Measurements from ENCODE around the gene GANAB.
"Not testable (repeated sequence)": the region's sequence is repeated elsewhere in the genome, so short reads cannot be mapped to it uniquely, and the experiment has no call there.

GANAB gene

GRCh38 chr11:62645946-62646824 lies at the start of gene GANAB:
TSS of gene GANAB (minus strand) at chr11:62646613. CDS start at chr11:62646599, 14 bp downstream.
- peak; percentile 88 for FAIRE-seq

- FAIRE-seq: no peak
These were observed 48.2 kb upstream of the GANAB start for GRCh38 chr11:62694455-62695167.

DNA sequence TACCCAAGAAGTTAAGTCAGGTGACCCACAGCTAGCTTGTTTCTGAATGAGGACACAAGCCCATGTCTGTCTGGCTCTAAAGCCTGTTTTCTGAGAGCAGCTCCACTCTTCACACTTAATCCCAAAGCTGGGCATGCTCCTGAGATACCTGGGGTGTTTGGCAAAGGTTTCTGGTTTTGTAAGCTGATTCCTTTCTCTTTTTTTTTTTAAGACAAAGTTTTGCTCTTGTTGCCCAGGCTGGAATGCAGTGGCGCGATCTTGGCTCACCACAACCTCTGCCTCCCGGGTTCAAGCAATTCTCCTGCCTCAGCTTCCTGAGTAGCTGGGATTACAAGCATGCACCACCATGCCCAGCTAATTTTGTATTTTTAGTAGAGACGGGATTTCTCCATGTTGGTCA lies 47.2 kb upstream of the GANAB start:
- FAIRE-seq: not testable (repeated sequence)

GRCh38 chr11:62689421-62690183 lies 43.2 kb upstream of the GANAB start, which contains the start of gene LRRN4CL:
TSS of gene LRRN4CL (minus strand) at chr11:62689530. CDS start at chr11:62688508, 1,022 bp downstream.
- FAIRE-seq: no peak

DNA sequence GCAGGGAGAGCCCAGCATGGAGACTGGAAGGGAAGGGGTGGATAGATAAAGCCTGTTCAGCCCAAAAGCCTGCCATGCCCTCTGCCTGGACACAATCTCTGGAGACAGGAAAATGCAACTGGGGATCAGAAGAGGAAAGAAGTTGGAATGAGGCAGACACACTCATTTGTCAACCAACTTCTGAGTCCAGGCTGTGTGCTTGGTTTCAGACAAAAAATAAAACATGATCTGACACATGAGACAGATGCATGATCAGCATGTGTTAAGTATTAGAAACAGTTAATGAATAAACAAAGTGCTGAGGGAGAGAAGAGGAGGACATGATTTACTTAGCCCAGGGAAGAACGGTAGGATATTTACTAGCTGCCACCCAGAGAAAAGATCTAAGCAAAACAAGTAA lies 42.1 kb upstream of the GANAB start:
- no peak for FAIRE-seq

GRCh38 chr11:62687508-62688396 lies 41.3 kb upstream of the GANAB start:
- no peak for FAIRE-seq

DNA sequence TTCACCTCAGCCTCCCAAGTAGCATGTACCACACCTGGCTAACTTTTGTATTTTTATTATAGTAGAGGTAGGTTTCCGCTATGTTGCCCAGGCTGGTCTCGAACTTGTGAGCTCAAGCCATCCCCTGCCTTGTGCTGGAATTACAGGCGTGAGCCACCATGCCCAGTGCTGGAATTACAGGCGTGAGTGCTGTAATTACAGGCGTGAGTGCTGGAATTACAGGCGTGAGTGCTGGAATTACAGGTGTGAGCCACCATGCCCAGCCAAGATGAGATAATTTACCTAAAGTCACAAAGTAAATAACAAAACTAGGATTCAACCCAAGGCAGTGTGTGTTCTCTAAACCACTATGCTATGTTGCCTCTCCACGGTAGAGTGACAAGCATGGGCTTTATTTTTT lies 36.1 kb upstream of the GANAB start:
- no peak for FAIRE-seq

- peak; percentile 22 for FAIRE-seq
These were observed 34.4 kb upstream of the GANAB start for GRCh38 chr11:62680825-62681240.

GRCh38 chr11:62678770-62679696 lies 32.6 kb upstream of the GANAB start, which contains the start of gene UBXN1:
TSS of gene UBXN1 (minus strand) at chr11:62679073. CDS start at chr11:62678923, 150 bp downstream.
- no peak for FAIRE-seq

- no peak for FAIRE-seq
These were observed 32.0 kb upstream of the GANAB start for GRCh38 chr11:62678433-62678769.

DNA sequence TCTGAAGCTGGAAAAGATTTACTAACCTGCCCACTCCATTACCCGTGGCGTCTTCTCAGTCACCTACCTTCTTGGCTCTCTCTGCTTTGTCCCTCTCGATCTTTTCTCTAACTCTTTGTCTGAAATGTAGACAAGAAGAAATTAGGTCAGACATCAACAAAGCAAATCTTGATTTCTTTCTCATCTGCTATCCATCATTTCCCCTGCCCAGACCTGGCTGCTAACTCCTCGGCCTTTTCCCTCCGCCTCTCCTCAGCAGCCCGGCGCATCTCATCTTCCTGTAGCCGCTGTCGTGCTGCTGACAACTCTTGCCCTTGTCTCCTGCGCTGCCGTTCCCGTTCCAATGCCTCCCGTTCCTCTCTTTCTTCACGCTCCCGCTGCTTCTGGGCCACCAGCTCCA lies 31.3 kb upstream of the GANAB start:
- no peak for FAIRE-seq

- FAIRE-seq: no peak
These were observed 30.7 kb upstream of the GANAB start for GRCh38 chr11:62677156-62677555.

DNA sequence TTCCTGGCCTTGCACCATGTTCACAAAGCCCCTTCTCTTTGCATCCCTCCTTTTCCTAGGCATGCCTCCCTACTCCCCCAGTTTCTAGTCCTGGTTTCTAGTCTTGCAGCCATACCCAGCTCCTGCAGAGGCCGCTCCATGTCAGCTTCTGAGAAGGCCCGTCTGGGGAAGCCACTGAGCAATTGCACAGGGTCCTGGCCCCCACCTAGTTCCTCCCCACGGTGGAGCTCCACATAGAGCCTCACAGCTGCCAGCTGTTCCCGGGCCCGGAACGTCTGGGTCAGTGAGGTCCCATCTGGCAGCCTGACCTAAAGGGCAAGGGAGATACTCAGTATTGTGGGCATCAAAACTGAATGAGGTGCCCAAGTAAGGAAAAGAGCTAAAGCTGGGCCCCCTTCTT lies 30.3 kb upstream of the GANAB start:
- FAIRE-seq: no peak

GRCh38 chr11:62675415-62675814 lies 29.0 kb upstream of the GANAB start:
- not testable (repeated sequence) for FAIRE-seq

GRCh38 chr11:62673196-62673525 lies 26.7 kb upstream of the GANAB start:
- no peak for FAIRE-seq

DNA sequence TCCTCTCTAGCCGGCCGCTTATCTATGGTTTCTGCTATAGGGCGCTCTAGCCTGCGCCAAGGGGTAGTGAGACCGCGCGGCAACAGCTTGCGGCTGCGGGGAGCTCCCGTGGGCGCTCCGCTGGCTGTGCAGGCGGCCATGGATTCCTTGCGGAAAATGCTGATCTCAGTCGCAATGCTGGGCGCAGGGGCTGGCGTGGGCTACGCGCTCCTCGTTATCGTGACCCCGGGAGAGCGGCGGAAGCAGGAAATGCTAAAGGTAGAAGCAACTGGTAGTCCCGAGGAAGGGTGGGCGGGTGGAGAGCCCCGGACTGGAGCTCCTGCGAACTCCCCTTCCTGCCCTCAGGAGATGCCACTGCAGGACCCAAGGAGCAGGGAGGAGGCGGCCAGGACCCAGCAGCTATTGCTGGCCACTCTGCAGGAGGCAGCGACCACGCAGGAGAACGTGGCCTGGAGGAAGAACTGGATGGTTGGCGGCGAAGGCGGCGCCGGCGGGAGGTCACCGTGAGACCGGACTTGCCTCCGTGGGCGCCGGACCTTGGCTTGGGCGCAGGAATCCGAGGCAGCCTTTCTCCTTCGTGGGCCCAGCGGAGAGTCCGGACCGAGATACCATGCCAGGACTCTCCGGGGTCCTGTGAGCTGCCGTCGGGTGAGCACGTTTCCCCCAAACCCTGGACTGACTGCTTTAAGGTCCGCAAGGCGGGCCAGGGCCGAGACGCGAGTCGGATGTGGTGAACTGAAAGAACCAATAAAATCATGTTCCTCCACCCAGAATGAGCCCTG lies 25.4 kb upstream of the GANAB start, which contains the start of the genes LBHD1 and UQCC3:
TSS of gene LBHD1 (minus strand) at position 660 of the 782 bp plus-strand sequence. CDS start 2,236 bp downstream, outside the sequence.
TSS of gene UQCC3 (plus strand) at position 66 of the 782 bp plus-strand sequence. CDS start at position 139, 73 bp downstream.
- no peak for FAIRE-seq

GRCh38 chr11:62671236-62671607 lies 24.8 kb upstream of the GANAB start:
- FAIRE-seq: no peak

- no peak for FAIRE-seq
These were observed 23.2 kb upstream of the GANAB start for GRCh38 chr11:62669420-62670161.

- no peak for FAIRE-seq
These were observed 21.0 kb upstream of the GANAB start for GRCh38 chr11:62667460-62667859.

Data from TTC549 (cell line).